Measurements from ENCODE around the gene SNCB.
A peak's percentile ranks its signal among the peaks of the same experiment; 100 is the strongest.
"Not testable (repeated sequence)": the region's sequence is repeated elsewhere in the genome, so short reads cannot be mapped to it uniquely, and the experiment has no call there.

SNCB gene

DNA sequence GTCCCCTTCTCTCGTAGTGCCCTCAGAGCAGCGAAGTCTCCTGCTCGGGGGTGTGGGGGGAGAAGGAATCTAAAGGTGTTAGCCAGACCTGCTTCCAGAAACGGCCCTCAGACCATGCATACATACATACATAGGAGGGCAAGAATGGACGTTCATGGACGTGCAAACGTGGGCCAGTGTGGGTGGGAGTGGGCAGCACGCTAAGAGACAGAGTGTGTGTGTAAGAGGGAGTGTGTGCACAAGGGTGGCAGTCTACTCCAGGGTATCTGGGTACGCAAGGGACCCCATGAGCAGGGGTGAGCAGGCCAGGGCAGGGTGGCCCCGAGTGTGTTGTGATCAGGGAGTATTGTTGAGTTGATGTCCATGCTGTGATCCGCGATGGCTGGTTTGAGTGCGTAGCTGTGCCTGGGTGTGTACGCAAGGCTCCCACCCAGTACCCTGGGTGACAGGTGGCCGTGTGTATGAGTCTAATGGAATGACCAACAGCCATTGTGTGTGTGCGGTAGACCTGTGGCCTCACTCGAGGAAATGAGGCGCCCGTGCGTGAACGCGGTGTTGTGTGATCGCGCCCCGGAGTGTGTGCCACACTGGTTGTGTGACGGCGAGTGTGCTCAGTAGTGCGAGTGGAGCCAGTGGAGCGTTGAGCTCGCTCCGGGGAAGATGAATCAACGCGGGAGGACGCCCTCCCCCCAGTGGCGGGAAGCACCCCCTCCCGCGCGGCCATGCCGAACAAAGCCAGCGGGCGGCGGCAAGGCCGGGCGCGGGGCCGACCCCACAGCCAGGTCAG, 21.2 kb downstream of the SNCB start:
- Histone ChIP-seq H3K27ac (no peak overlapping the region), H3K9ac (ENCODE audit: insufficient read length) (no peak overlapping the region), H3K4me3 (peak overlapping the region; percentile 81), H3K36me3 (ENCODE audit: insufficient read depth, low read length) (no peaks in the 10 kb centered on the region), H3K9me3 (ENCODE audit: low read depth, low read length) (no peaks in the 10 kb centered on the region)
- TF ChIP-seq FOXP2 (optimal IDR thresholded peaks at IDR 0.05; ENCODE audit: control extremely low read depth, extremely low read length, insufficient read depth) (no peak), EZH2 (IDR thresholded peaks at IDR 0.05) (no peak), POLR2AphosphoS5 (IDR thresholded peaks at IDR 0.05; ENCODE audit: borderline replicate concordance, low read depth, low read length) (no peak)
- no peak for DNase-seq (ENCODE audit: low read depth, low spot score)

- Histone ChIP-seq H3K9ac (ENCODE audit: insufficient read length) (no peak overlapping the region), H3K4me3 (no peak overlapping the region), H3K27ac (no peak overlapping the region), H3K36me3 (ENCODE audit: insufficient read depth, low read length) (no peaks in the 10 kb centered on the region), H3K9me3 (ENCODE audit: low read depth, low read length) (no peaks in the 10 kb centered on the region)
- TF ChIP-seq FOXP2 (optimal IDR thresholded peaks at IDR 0.05; ENCODE audit: control extremely low read depth, extremely low read length, insufficient read depth): no peak
- TF ChIP-seq POLR2AphosphoS5 (IDR thresholded peaks at IDR 0.05; ENCODE audit: borderline replicate concordance, low read depth, low read length): no peak
- no peak for TF ChIP-seq EZH2 (IDR thresholded peaks at IDR 0.05)
- no peak for DNase-seq (ENCODE audit: low read depth, low spot score)
Observed at GRCh38 chr5:176608142-176608705, 22.1 kb downstream of the SNCB start.

DNA sequence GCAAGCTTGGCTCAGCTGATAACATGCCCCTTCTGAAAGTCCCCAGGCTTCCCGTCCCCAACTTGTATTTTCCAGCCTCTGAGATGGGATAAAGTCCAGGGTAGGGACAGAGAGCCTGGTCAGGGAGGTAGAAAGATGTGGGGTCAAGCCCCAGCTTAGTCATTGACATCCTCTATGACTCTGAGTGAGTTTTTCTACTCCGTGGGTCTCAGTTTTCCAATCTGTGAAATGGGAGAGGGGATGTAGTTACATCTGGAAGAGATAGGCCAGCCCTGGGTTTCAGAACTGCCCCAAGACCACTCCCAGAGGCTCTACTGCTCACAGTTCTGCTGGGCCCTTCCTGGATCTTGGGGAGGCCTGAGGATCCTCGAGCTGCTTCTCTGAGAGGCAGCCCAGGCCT, 23.5 kb downstream of the SNCB start:
- Histone ChIP-seq H3K9ac (ENCODE audit: insufficient read length) (no peak overlapping the region), H3K9me3 (ENCODE audit: low read depth, low read length) (no peaks in the 10 kb centered on the region), H3K4me3 (no peak overlapping the region), H3K27ac (no peak overlapping the region), H3K36me3 (ENCODE audit: insufficient read depth, low read length) (no peaks in the 10 kb centered on the region)
- no peak for DNase-seq (ENCODE audit: low read depth, low spot score)
- TF ChIP-seq EZH2 (IDR thresholded peaks at IDR 0.05) (no peak), POLR2AphosphoS5 (IDR thresholded peaks at IDR 0.05; ENCODE audit: borderline replicate concordance, low read depth, low read length) (no peak), FOXP2 (optimal IDR thresholded peaks at IDR 0.05; ENCODE audit: control extremely low read depth, extremely low read length, insufficient read depth) (no peak)

DNA sequence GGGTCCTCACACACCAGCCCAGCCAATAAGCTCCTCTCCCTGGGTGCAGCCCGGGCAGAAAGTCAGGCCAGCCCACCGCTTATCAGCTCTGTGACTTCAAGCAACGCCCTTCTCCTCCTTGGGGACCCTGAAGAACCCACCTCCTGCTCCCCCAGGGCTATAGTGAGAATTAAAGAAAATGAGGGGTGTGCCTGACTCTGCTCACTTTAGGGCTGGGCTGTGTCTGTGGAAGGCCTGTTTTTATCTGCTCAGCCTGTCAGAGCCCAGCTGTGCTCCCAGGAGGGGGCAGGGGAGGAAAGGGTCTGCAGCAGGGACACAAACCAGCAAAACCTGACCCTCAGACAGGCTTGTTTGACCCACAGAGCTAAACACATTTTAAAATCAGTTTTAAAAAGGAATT, 24.3 kb downstream of the SNCB start:
- Histone ChIP-seq H3K27ac (no peak overlapping the region), H3K9ac (ENCODE audit: insufficient read length) (no peak overlapping the region), H3K9me3 (ENCODE audit: low read depth, low read length) (no peaks in the 10 kb centered on the region), H3K36me3 (ENCODE audit: insufficient read depth, low read length) (no peaks in the 10 kb centered on the region), H3K4me3 (no peak overlapping the region)
- TF ChIP-seq POLR2AphosphoS5 (IDR thresholded peaks at IDR 0.05; ENCODE audit: borderline replicate concordance, low read depth, low read length) (no peak), EZH2 (IDR thresholded peaks at IDR 0.05) (no peak), FOXP2 (optimal IDR thresholded peaks at IDR 0.05; ENCODE audit: control extremely low read depth, extremely low read length, insufficient read depth) (no peak)
- DNase-seq (ENCODE audit: low read depth, low spot score): no peak

DNA sequence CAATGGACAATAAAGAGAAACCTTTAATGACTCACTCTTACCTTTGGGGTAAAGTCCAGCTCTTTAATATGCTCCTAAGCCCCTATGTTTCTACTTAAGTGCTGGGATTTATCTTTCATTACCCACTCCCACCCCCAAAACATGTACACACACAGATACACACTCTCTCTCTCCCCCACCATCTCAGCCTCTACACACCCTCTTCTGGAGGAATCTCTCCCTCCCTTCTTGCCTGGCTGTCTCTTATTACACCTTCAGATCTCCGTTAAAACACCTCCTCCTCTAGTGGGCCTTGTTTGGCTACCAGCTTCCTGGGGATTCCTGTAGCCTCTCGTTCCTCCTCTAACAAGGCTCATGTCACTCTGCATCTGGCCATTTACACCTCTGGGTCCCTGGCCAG, 27.2 kb downstream of the SNCB start:
- Histone ChIP-seq H3K4me3 (no peak overlapping the region), H3K27ac (no peak overlapping the region), H3K9ac (ENCODE audit: insufficient read length) (no peak overlapping the region), H3K36me3 (ENCODE audit: insufficient read depth, low read length) (no peaks in the 10 kb centered on the region), H3K9me3 (ENCODE audit: low read depth, low read length) (no peaks in the 10 kb centered on the region)
- DNase-seq (ENCODE audit: low read depth, low spot score): no peak
- TF ChIP-seq POLR2AphosphoS5 (IDR thresholded peaks at IDR 0.05; ENCODE audit: borderline replicate concordance, low read depth, low read length) (no peak), FOXP2 (optimal IDR thresholded peaks at IDR 0.05; ENCODE audit: control extremely low read depth, extremely low read length, insufficient read depth) (no peak), EZH2 (IDR thresholded peaks at IDR 0.05) (no peak)

- DNase-seq (ENCODE audit: low read depth, low spot score): no peak
- Histone ChIP-seq H3K27ac (no peak overlapping the region), H3K9me3 (ENCODE audit: low read depth, low read length) (no peaks in the 10 kb centered on the region), H3K9ac (ENCODE audit: insufficient read length) (no peak overlapping the region), H3K4me3 (no peak overlapping the region), H3K36me3 (ENCODE audit: insufficient read depth, low read length) (no peaks in the 10 kb centered on the region)
- TF ChIP-seq EZH2 (IDR thresholded peaks at IDR 0.05) (no peak), POLR2AphosphoS5 (IDR thresholded peaks at IDR 0.05; ENCODE audit: borderline replicate concordance, low read depth, low read length) (no peak)
Observed at GRCh38 chr5:176601901-176602482, 28.3 kb downstream of the SNCB start.

DNA sequence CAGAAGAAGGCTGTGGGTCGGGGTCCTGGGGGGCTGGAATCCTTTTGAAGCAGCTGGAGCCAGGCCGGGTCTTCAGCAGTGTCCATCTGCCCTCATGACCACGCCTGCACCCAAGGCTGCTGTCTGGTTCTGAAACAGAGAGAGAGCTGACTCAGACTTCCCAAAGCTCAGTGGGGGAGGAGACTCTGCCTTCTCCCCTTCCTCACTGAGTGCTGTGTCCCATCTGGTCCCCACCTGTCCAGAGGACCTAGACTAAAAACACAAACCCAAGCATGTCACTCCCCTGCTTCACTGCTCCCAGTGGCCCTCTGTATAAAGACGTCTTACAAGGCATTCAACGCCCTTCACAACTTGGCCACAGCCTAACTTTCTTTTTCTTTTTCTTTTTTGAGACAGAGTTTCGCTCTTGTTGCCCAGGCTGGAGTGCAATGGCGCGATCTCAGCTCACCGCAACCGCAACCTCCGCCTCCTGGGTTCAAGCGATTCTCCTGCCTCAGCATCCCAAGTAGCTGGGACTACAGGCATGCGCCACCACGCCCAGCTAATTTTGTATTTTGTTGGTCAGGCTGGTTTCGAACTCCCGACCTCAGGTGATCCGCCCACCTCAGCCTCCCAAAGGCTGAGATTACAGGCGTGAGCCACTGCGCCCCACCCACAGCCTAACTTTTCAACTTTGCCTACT, 30.4 kb downstream of the SNCB start:
- H3K4me3 ChIP-seq; H3K27ac ChIP-seq; DNase-seq (ENCODE audit: low read depth, low spot score); H3K9me3 ChIP-seq (ENCODE audit: low read depth, low read length); H3K36me3 ChIP-seq (ENCODE audit: insufficient read depth, low read length); H3K9ac ChIP-seq (ENCODE audit: insufficient read length): not testable (repeated sequence)

All from SK-N-MC (cell line).